ENCODE measurements around the gene GH1. TPM values are rescaled to one million over a fixed set of nuclear protein-coding genes. Genes with fewer than 3 reads are reported as not detected.

Gene GH1
- total and polyA plus RNA-seq, 2 of the 13 experiments (the other 11 are each of a cell fraction or from before 2014, with no cell fraction given) = not detected

DNA sequence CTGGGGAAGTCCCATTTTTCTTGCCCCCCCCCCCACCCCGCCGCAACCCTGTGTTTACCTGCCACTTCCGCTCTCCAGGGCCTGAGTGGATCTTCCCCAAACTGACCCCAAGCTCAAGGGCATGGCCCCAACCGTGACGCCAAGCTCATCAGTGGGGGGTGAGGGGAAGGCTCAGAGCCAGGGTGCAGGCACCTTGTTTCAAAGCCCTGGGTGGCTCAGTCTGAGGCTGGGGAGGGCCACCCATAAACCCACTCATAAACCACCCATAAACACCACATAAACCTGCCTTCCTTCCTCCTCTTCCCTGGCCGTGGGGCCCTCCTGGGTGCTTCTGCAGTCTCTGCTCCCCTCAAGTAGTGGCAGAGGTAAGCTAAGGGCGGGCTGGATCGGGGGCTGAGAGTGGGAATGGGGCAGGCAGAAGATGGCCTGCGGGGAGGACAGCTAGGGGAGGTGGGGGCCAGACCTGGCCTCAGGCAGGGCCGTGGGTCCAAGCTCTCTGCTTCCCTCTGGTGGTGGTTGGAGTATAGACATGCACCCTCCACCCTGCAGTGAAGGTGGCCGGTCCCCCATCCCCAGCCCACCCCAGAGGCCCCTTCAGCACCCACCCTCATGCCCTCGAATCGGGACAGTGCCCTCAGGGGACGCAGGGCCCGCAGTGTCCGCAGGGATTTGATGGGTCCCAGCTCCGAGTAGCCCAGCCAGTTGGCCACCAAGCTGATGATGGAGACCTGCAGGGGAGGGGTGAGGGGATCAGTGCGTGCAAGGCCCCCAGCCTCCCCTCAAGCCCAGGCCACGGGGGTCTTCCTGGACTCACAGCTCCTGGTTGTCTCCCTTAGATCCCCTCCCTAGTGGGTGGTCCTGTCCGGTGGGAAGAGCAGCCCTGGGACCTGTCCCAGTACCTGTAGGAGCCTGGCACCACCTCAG is 28.1 kb upstream of the GH1 start (continued):
- TF ChIP-seq, protein P1, sequence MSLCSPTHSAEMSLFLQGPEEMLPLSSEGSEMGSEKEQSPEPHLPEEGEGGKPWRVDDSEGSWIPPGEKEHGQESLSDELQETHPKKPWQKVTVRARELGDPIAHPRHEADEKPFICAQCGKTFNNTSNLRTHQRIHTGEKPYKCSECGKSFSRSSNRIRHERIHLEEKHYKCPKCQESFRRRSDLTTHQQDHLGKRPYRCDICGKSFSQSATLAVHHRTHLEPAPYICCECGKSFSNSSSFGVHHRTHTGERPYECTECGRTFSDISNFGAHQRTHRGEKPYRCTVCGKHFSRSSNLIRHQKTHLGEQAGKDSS (CRISPR knock-in tag; IDR thresholded peaks at IDR 0.05; ENCODE audit: borderline replicate concordance, low read depth) = peak; percentile 89
- TF ChIP-seq, protein P2, sequence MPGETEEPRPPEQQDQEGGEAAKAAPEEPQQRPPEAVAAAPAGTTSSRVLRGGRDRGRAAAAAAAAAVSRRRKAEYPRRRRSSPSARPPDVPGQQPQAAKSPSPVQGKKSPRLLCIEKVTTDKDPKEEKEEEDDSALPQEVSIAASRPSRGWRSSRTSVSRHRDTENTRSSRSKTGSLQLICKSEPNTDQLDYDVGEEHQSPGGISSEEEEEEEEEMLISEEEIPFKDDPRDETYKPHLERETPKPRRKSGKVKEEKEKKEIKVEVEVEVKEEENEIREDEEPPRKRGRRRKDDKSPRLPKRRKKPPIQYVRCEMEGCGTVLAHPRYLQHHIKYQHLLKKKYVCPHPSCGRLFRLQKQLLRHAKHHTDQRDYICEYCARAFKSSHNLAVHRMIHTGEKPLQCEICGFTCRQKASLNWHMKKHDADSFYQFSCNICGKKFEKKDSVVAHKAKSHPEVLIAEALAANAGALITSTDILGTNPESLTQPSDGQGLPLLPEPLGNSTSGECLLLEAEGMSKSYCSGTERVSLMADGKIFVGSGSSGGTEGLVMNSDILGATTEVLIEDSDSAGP (CRISPR knock-in tag; IDR thresholded peaks at IDR 0.05; ENCODE audit: borderline replicate concordance) = peak; percentile 83; the same call in 1 of the 2 replicates
- TF ChIP-seq ZNF557 (CRISPR knock-in tag; IDR thresholded peaks at IDR 0.05) (no peak), SNAI1 (CRISPR knock-in tag; IDR thresholded peaks at IDR 0.05; ENCODE audit: borderline replicate concordance) (0 out of 2 replicates have a peak, but pooled peaks have one; percentile 8), ZNF678 (CRISPR knock-in tag; IDR thresholded peaks at IDR 0.05) (0 out of 2 replicates have a peak, but pooled peaks have one; percentile 33), ZNF781 (CRISPR knock-in tag; IDR thresholded peaks at IDR 0.05; ENCODE audit: borderline replicate concordance, not compliant biosample characterization) (no peak), HDAC1 (CRISPR knock-in tag; IDR thresholded peaks at IDR 0.05) (peak; percentile 36), ESRRA (CRISPR knock-in tag; IDR thresholded peaks at IDR 0.05; ENCODE audit: low read depth) (peak; percentile 68; the same call in 1 of the 2 replicates), TBX3 (IDR thresholded peaks at IDR 0.05; ENCODE audit: borderline replicate concordance) (no peak), HMG20A (CRISPR knock-in tag; IDR thresholded peaks at IDR 0.05; ENCODE audit: borderline replicate concordance) (no peak), ADNP (CRISPR knock-in tag; IDR thresholded peaks at IDR 0.05) (0 out of 2 replicates have a peak, but pooled peaks have one; percentile 67), GABPB1 (CRISPR knock-in tag; IDR thresholded peaks at IDR 0.05) (peak; percentile 48)
- TF ChIP-seq, protein P3, sequence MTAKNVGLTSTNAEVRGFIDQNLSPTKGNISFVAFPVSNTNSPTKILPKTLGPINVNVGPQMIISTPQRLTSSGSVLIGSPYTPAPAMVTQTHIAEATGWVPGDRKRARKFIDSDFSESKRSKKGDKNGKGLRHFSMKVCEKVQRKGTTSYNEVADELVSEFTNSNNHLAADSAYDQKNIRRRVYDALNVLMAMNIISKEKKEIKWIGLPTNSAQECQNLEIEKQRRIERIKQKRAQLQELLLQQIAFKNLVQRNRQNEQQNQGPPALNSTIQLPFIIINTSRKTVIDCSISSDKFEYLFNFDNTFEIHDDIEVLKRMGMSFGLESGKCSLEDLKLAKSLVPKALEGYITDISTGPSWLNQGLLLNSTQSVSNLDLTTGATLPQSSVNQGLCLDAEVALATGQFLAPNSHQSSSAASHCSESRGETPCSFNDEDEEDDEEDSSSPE (CRISPR knock-in tag; IDR thresholded peaks at IDR 0.05) = no peak
- TF ChIP-seq, protein P4, sequence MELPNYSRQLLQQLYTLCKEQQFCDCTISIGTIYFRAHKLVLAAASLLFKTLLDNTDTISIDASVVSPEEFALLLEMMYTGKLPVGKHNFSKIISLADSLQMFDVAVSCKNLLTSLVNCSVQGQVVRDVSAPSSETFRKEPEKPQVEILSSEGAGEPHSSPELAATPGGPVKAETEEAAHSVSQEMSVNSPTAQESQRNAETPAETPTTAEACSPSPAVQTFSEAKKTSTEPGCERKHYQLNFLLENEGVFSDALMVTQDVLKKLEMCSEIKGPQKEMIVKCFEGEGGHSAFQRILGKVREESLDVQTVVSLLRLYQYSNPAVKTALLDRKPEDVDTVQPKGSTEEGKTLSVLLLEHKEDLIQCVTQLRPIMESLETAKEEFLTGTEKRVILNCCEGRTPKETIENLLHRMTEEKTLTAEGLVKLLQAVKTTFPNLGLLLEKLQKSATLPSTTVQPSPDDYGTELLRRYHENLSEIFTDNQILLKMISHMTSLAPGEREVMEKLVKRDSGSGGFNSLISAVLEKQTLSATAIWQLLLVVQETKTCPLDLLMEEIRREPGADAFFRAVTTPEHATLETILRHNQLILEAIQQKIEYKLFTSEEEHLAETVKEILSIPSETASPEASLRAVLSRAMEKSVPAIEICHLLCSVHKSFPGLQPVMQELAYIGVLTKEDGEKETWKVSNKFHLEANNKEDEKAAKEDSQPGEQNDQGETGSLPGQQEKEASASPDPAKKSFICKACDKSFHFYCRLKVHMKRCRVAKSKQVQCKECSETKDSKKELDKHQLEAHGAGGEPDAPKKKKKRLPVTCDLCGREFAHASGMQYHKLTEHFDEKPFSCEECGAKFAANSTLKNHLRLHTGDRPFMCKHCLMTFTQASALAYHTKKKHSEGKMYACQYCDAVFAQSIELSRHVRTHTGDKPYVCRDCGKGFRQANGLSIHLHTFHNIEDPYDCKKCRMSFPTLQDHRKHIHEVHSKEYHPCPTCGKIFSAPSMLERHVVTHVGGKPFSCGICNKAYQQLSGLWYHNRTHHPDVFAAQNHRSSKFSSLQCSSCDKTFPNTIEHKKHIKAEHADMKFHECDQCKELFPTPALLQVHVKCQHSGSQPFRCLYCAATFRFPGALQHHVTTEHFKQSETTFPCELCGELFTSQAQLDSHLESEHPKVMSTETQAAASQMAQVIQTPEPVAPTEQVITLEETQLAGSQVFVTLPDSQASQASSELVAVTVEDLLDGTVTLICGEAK (IDR thresholded peaks at IDR 0.05) = no peak
- TF ChIP-seq, protein P4 (CRISPR knock-in tag; IDR thresholded peaks at IDR 0.05) = no peak

All from HepG2 (cell line).